GM23338 (cell line): ENCODE measurements around the gene DIP2C. TPM values are rescaled to one million over a fixed set of nuclear protein-coding genes. Genes with fewer than 3 reads are reported as not detected.

ENCODE experiments used
- ATAC-seq: fragments of 200-7000 bp; cut with Tn5 transposase; 3 replicates; pipeline ENCODE4 v1.9.1; 2020
- DNase-seq: peaks from one replicate; pipeline ENCODE4 v3.0.0-alpha.2; 2015; ENCODE audit warnings: low spot score
- H2AFZ ChIP-seq: fragments of 200-600 bp; sonication (generic); 2 replicates; pipeline ENCODE4 v1.8.0; 2016; ENCODE audit warnings: antibody characterized with exemption, mild to moderate bottlenecking, moderate library complexity
- H3F3A ChIP-seq: fragments of 200-600 bp; sonication (generic); replicated peaks from 2 replicates; pipeline ENCODE4 v1.8.0; 2017; ENCODE audit warnings: antibody characterized with exemption, mixed run types, low read depth
- H3K27ac ChIP-seq: fragments of 200-600 bp; sonication (generic); 2 replicates; pipeline ENCODE4 v1.6.1; 2016; ENCODE audit warnings: low read depth
- H3K27me3 ChIP-seq: fragments of 200-600 bp; sonication (generic); 2 replicates; pipeline ENCODE4 v1.8.0; 2016; ENCODE audit warnings: mild to moderate bottlenecking, mixed run types, moderate library complexity; ENCODE audit not compliant: insufficient read depth
- H3K36me3 ChIP-seq: fragments of 200-600 bp; sonication (generic); 2 replicates; pipeline ENCODE4 v1.8.0; 2016; ENCODE audit warnings: mild to moderate bottlenecking; ENCODE audit not compliant: insufficient read depth
- H3K4me1 ChIP-seq: fragments of 200-600 bp; sonication (generic); 2 replicates; pipeline ENCODE4 v1.8.0; 2016; ENCODE audit warnings: mild to moderate bottlenecking, moderate library complexity; ENCODE audit not compliant: insufficient read depth
- H3K4me2 ChIP-seq: fragments of 200-600 bp; sonication (generic); 2 replicates; pipeline ENCODE4 v1.7.1; 2017; ENCODE audit warnings: mixed run types
- H3K4me3 ChIP-seq: fragments of 200-600 bp; sonication (generic); 2 replicates; pipeline ENCODE4 v1.6.1; 2016; ENCODE audit warnings: mixed run types
- H3K79me2 ChIP-seq: fragments of 200-600 bp; sonication (generic); replicated peaks from 2 replicates; pipeline ENCODE4 v1.8.0; 2017; ENCODE audit warnings: mild to moderate bottlenecking; ENCODE audit not compliant: insufficient read depth
- H3K9me2 ChIP-seq: fragments of 200-600 bp; sonication (generic); 2 replicates; pipeline ENCODE4 v1.8.0; 2017; ENCODE audit not compliant: insufficient read depth
- H4K20me1 ChIP-seq: fragments of 200-600 bp; sonication (generic); replicated peaks from 2 replicates; pipeline ENCODE4 v1.8.0; 2017; ENCODE audit warnings: mild to moderate bottlenecking; ENCODE audit not compliant: insufficient read depth
- H3K27ac Mint-ChIP-seq: 2 replicates; pipeline ENCODE4 v1.8.0; 2020; ENCODE audit warnings: inconsistent platforms, mild to moderate bottlenecking, moderate library complexity, mixed read lengths
- H3K27me3 Mint-ChIP-seq: 3 replicates; pipeline ENCODE4 v1.8.0; 2022; ENCODE audit warnings: low read depth, mild to moderate bottlenecking, moderate library complexity, mixed read lengths, inconsistent platforms; ENCODE audit not compliant: insufficient read depth, poor library complexity
- H3K36me3 Mint-ChIP-seq: 3 replicates; pipeline ENCODE4 v1.8.0; 2021; ENCODE audit warnings: low read depth, mild to moderate bottlenecking, inconsistent platforms, moderate library complexity, mixed read lengths
- H3K4me1 Mint-ChIP-seq: 3 replicates; pipeline ENCODE4 v1.8.0; 2020; ENCODE audit warnings: mild to moderate bottlenecking, inconsistent platforms, mixed read lengths
- H3K4me3 Mint-ChIP-seq: 3 replicates; pipeline ENCODE4 v1.8.0; 2021; ENCODE audit warnings: moderate library complexity, mild to moderate bottlenecking, inconsistent platforms, mixed read lengths
- H3K9me3 Mint-ChIP-seq: 3 replicates; pipeline ENCODE4 v1.8.0; 2020; ENCODE audit warnings: moderate library complexity, mild to moderate bottlenecking, inconsistent platforms, mixed read lengths
- CREB1 ChIP-seq: fragments of 250-450 bp; sonication (Bioruptor Pico); IDR thresholded peaks from 2 replicates; pipeline ENCODE4 v1.5.0; 2020; ENCODE audit warnings: low read depth, mild to moderate bottlenecking, moderate library complexity
- EZH2 ChIP-seq: fragments of 200-600 bp; sonication (generic); IDR thresholded peaks from one replicate; pipeline ENCODE4 v1.8.0; 2017; ENCODE audit warnings: antibody characterized with exemption, mild to moderate bottlenecking, low read depth; ENCODE audit not compliant: unreplicated experiment
- POLR2AphosphoS5 ChIP-seq: IDR thresholded peaks from 2 replicates; pipeline ENCODE4 v1.6.1; 2016; ENCODE audit warnings: antibody characterized with exemption, low read depth
- ZNF114 ChIP-seq: fragments of 250-450 bp; sonication (Bioruptor Pico); IDR thresholded peaks from 2 replicates; pipeline ENCODE4 v1.5.0; 2020; ENCODE audit warnings: mild to moderate bottlenecking, moderate library complexity
- ZNF331 ChIP-seq: fragments of 250-450 bp; sonication (Bioruptor Pico); IDR thresholded peaks from 2 replicates; pipeline ENCODE4 v1.5.0; 2020; ENCODE audit warnings: low read depth, mild to moderate bottlenecking, moderate library complexity
- ZNF462 ChIP-seq: fragments of 250-450 bp; sonication (Bioruptor Pico); IDR thresholded peaks from 2 replicates; pipeline ENCODE4 v1.5.0; 2020; ENCODE audit warnings: mild to moderate bottlenecking, moderate library complexity
- polyA plus RNA-seq: library from polyadenylated mRNA; unstranded; fragments of >200 nt; fragmentation: Nextera tagmentation; extraction: Ambion mirVana; gene quantifications from 2 replicates; pipeline ENCODE4 v1.2.1, GENCODE V29; 2016
- total RNA-seq: library from RNA; depleted of rRNA; stranded (reverse); fragments of >200 nt; shearing (Covaris generic); gene quantifications from 2 replicates; pipeline ENCODE4 v1.2.3, GENCODE V29; 2014

Gene DIP2C
- total and polyA plus RNA-seq, 2 experiments from 2014 or later = 5.1 to 7.7 TPM

GRCh38 chr10:621981-622740 is 67.3 kb downstream of the DIP2C start (continued):
- TF ChIP-seq ZNF462 = no peak
- no peak for TF ChIP-seq CREB1 (CRISPR knock-in tag)

GRCh38 chr10:621513-621912 is 68.0 kb downstream of the DIP2C start:
- Histone ChIP-seq H3K4me2 (no peak overlapping the region), H3K4me3 (no peak overlapping the region), H2AFZ (no peak overlapping the region), H3K27ac (no peak overlapping the region), H3K9me2 (no peaks in the 10 kb centered on the region), H3K36me3 (no peaks in the 10 kb centered on the region), H3K79me2 (peaks cover 18% of the 10 kb centered on the region), H3F3A (peaks cover 3% of the 10 kb centered on the region; the same call in 1 of the 2 replicates), H3K4me1 (peaks cover 12% of the 10 kb centered on the region), H3K27me3 (no peaks in the 10 kb centered on the region), H4K20me1 (no peaks in the 10 kb centered on the region)
- ATAC-seq (no peak), DNase-seq (no peak)
- Mint-ChIP-seq H3K9me3 (no peaks in the 10 kb centered on the region), H3K4me3 (no peak overlapping the region), H3K36me3 (no peaks in the 10 kb centered on the region), H3K27ac (no peak overlapping the region), H3K4me1 (peaks cover 42% of the 10 kb centered on the region), H3K27me3 (peaks cover 15% of the 10 kb centered on the region)
- TF ChIP-seq ZNF331 (CRISPR knock-in tag) (no peak), EZH2 (no peak), POLR2AphosphoS5 (no peak), ZNF114 (CRISPR knock-in tag) (no peak)
